DMS114 treated with DMSO at 0.1 percent for 48 hours (cell line): ENCODE measurements around the gene CAMKMT.
A peak's percentile ranks its signal among the peaks of the same experiment; 100 is the strongest.

Experiments used
- DNase-seq: peaks from one replicate; lab custom pipeline; 2025; ENCODE audit not compliant: unreplicated experiment; lab: John Stamatoyannopoulos, UW

CAMKMT gene

DNA sequence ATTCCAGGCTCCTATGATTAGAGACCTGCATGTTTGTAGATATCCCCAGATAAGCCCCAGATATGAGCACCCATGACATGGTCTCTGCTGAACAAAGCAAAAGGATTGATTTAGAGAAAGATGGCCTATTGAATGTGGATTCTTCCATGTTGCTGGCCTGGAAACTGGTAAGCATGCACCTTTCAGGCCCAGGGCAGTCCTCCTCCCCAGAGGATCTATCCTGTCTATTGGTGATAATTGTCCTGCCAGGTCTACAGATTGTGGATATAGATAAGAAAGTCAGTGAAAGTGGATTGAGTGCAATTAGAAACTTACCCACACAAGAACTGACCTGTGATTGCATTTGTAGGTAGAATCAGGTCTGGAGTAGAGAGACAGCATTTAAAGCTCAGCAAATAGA, 322.8 kb downstream of the CAMKMT start:
- no peak for DNase-seq

DNA sequence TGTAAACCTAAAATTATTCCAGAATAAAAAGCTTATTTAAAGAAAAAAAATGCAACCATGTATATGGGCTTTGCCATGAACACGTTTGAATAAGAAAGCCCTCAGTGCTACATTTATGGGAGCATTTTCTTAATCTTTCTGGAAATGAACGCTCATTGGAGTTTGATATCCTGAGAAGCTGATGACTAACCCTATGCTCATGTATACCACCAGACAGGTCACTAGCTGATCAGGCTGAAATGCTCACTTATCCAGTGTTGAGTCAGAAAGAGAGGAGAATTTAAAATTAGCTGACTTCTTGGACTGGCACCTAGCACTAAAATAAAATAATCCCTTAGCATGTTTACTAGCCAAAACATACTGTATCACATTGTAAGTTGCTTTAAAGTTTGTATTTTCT, 324.8 kb downstream of the CAMKMT start:
- DNase-seq = no peak

DNA sequence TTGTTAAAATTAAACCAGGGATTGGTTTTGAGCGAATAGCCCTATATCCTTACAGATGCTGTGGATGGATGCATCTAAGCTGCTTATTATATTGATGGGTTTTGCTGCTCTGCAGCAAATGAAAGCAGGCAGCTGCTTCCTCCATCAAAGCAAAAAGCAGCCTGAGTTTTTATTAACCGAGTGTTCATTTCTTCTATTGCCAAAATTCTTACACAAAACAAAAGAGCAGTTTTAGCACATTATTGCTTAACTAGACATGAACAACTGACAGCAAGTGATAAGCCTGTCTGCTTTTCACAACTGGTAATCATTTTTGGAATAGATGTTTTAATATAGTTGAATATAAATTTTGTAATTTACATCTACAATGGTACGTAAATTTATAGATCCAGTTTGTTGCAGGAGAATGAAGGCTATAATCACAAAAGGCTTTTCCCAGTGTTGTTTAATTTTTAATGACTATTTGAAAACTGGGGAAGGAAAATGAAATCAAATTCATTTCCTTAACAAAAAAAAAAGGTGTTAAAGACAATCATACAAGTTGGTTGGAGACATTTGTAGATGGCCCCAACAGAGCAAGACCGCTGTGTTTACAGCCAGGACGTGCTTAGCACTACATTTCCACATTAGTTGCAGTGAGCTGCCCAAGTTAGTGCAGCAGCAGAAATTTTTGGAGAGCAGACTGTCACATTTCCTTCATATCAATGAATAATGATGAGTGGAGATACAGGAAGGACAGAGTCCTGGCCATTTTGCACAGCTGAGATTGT, 326.1 kb downstream of the CAMKMT start:
- DNase-seq = no peak

DNA sequence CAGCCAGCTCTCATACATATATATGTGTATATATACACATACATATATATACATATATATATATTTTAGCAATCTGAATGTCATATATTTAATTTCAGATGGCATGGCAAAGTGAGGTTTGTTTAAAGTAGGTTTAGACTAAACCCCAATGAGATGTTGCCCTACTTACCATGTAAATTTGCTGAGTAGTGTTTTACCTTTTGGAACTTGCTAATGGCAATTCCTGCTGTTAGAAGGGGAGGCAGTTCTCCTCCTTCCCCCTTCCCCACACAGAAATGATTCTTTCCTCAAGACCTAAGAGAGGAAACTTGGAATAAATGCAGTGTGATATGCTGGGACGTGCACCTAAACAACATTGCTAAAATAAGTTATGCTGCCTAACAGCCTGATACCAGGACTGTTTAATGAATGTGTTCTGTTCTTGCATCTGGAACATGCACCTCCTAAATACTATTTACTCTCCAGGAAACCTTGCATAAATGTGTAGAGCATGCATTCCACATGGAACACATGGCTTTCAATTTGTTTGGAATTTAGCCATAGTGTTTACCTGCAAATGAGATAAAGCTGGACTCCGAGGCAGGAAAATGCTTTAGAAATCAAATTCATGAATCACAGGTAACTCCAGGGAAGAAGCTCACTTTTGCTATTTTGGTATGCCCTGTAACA, 326.8 kb downstream of the CAMKMT start:
- DNase-seq = no peak

DNA sequence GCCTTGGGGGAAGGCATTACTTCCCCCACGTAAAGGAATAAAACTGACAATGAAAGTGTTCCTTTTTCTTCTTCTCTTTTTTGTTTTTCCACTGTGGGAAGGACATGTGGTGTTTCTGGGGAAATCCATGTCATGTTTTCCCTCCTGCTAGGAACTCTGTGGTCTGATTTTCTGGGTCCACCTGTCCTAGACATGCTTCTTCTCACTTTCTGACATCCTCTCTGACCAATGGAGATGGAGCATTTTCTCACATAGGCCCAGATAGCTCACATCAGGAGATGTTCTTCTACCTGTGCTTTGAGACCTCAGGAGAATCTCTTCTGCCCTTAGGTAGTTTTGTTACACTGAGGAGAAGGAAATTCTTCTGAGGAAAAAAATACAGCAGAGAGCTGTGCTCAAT, 327.8 kb downstream of the CAMKMT start:
- DNase-seq = no peak

DNA sequence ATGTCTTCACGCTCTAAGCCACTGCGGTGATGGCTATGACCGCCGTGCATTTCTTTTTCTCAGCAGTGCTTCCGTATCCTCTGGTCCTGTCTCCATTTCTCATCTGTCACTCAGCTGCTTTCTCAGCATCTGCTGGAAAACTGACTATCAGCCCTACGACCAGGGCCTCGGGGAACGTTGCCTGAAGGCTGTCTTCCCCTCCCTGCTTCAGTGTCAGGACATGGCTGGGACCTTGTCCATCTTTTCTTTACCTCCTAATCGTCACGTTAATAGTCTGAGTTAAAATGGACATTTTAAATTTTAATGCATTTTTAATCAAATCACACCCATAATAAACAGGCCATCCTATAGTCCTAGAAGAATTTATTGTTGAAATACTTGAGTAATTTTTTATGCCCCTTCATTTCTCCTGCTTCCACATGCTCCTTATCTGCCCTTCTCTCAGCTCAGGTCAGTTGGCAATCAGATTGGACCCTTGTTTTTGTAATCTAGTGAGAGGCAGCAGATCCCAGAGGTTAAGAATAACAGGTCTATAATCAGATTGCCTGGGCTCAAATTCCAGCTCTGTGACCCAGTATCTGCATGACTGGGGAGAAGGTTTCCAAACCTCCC, 329.5 kb downstream of the CAMKMT start:
- no peak for DNase-seq

DNA sequence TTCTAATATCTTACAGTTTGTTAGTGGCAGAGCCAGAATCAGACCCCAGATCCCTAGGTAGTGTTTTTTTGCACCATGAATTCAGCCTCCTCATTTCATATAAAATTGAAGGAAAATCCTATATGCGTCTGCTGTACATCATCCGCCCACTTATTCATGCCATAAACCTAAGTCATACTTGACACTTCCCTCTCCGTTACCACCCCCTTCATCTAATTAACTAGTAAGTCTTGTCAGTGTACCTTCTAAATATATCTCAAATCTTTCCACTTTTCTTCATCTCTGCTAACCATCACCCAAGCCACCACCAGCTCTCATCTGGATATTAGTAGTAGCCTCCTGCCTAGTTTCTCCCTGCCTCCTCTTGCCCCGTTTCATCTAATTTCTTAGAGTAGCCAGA, 331.1 kb downstream of the CAMKMT start:
- no peak for DNase-seq

DNA sequence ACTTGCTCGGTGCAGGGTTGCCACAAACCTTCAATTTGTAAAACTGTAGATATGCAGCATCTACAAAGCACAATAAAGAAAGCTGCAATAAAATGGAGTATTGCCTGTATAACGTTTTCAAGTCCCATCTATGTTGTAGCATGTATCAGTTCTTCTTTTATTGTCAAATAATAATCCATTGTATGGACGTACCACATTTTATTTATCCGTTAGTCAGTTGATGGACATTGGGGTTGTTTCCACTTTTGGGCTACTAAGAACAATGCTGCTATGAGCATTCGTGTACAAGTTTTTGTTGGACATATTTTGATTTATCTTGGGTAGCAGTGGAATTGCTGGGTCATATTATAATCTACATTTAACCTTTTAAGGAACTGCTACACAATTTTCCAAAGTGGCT, 339.1 kb downstream of the CAMKMT start:
- no peak for DNase-seq

DNA sequence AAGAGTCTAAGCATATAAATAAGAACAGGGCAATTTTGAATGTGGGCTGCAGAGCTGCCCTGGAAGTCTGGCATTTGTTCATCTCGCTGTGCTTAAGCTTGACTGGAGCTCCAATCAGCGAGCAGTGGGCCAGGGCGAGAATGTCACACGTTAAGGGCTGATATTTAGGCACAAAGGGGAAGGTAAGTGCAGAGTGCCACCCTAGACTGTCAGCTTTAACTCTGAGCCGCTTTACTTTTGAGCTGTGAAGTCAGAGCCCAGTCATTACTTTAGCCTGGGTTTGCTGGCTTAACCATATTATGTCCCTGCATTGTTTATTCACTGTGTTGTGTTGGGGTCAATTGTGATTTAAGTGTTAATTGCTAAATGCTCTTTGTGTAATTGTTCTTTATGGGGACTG, 343.6 kb downstream of the CAMKMT start:
- DNase-seq = no peak

DNA sequence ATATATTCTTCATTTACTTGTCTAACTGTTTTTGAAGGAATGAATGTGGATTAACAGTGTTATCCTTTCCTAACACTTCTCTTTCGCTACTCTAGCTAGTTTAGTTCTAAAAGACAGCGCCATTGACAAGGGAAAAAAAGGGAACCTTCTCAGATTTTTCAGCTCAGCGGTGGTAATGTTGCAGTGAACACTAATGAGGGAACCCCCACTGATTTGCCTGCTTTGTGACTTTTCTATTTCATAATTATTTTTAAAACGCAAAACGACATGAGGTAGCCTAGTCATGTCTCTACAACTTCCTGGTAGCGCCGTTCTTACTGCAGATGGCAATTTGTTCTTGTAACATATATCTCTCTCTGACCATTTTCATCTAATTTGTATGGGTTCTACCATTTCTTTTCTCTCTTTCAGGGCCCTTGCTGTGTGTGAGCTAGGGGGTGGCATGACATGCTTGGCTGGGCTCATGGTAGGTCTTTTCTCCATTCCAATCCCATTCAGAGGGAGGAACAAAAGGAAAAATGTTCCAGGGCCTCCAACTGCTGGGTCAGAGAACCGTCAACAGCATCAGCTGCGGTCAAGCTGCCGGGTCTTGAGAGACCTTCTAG, 344.2 kb downstream of the CAMKMT start:
- DNase-seq = no peak

DNA sequence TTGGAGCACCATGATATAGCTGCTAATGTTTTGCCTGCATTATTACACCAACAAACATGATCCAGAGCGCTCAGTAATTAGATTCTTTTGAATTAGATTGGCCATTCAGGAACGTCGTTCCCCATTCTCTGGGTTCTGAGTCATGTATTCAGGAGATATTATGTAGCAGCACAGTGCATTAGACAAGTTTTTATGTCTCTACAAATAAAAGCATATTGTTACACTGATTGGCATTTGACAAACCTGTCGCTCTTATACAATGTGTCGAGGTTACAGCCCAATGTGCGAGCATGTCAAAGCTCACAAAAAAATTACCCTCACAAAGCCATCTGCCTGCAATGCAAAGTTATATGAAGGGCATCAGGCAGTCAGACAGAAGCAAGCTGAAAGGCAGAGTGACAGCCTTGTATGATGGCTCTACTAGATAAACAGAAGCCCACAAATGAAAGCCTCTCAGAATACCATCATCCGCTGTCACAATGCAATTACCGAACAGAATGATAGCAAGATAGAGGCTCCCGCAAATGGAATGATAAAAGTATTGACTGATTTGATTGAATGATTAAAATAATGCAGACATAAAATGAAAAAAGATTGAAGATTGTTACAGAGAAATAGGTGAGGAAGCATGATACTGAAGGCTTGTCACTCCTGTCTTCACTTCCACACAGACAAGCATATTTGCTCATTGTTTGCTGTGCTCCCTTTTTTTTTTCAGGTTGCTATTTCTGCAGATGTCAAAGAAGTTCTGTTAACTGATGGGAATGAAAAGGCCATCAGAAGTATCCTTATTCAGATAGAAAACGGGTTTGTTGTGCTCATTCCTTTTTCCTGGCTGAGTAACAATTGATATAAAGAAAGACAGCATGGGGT, 345.2 kb downstream of the CAMKMT start:
- no peak for DNase-seq

DNA sequence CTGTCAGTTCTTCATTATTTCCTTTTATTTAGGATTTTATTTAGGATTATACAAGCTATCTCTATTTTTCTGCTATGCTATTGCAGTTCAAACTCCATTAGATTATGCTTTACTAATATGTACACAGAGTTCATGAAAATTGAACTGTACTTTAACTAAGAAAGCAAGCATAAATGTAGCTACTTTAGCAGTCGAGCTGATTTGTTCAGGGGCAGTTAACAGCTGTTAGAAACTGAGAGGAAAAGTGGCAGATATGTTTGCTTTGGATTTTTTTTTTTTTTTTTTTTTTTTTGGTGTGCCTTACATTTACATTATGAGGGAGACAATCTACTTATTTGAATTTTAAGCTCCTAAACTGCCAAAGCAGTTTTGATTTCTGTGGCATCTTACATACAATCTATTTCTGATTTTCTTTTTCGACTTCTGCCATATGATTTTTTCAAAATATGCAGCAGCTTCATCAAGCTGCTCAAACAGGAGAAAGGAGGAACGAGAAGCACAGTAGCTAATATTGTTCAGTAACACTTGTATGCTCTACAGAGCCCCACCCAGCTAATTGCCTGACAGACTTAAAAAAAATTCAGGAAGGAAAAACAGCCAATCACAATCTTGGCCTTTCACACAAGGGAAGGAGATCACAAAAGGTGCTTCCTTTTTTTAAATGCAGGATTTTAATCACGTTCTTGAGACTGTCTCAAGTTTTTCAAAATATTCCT, 346.4 kb downstream of the CAMKMT start:
- DNase-seq = no peak

DNA sequence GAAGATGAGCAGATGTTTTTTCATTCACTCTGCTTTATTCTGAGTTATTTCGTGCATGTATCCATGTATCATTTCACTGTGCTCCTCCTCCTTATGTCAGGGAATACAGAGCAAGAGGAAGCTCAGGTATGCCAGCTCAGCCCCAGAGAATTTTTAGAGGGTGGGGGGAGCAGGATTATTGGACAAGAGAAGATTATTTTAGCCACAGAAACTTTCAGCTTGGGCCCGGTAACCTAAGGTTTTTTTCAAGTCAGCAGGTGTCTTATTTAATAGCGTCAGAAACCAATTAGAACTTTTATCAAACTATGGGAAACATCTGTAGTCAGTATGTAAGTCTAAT, 346.9 kb downstream of the CAMKMT start:
- DNase-seq = no peak

DNA sequence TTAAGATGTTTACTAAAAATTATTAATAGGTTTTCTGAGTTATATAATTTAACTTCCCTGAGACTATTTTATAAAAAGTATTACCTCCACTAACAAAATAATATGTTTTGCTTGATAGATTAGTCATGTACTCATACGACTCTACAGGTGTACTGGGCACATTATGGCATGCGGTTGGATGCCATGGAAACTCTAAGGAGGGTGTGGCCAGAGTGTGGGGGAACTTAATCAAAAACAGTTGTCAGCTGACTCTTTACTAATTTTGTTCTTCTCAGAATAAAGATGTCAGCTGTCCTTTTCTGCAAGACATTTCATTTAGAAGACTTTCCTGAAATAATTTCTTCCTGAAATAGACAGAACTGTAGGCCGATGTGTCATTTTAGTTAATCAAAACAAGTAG, 351.4 kb downstream of the CAMKMT start:
- DNase-seq = no peak

DNA sequence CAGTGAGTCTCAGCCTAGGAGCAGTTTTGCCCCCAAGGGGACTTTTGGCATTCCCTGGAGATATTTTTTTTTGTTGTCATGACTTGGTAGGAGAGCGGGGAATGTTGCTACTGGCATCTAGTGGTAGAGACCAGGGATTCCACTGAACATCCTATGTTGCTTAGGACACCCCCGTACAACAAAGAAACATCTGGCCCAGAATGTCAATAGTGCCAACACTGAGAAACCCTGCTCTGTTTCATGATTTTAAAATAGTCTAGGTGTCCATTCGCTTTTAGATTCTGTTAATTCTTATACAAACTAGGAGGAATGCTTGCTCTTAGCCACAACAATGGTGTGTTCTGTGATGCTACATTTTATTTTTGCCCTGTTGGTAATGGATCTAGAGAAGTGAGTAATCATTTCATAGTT, 353.9 kb downstream of the CAMKMT start:
- peak; percentile 51 for DNase-seq

DNA sequence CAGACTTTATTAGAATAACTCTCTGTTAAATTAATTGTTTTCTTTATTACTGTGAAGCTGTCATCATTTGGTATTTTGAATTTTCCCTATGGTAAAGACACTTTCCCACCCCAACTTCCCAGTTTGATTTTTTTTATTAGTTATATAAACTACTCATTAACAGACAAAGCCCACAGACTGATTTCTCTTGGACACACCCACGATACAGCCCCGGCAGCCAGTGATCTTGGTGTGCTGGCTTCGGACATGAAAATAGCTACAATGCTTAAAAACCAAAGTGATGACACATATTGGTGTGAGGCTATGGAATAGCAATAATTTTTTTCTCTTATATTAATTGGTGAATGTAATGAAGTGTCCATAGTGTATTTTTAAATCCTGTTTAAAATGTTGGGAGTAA, 354.4 kb downstream of the CAMKMT start:
- DNase-seq = no peak

DNA sequence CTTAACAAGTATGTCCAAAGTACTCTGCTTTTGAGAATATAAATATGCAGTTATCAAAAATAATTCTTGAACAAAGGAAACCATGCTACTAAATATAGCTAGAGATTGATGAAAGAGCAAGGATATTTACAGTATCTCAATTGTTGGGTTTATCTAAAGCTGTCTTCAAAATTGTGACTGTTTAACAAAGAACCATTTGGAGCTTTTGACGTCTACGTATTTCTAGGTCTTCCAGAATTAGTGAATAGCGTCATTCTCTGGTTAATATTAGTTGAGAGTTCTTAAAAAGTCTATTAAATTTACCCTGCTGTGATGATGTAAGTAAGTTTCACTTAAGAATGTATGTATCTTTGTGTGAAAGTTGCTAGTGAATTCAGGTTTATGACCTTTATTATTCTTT, 356.7 kb downstream of the CAMKMT start:
- DNase-seq = no peak

DNA sequence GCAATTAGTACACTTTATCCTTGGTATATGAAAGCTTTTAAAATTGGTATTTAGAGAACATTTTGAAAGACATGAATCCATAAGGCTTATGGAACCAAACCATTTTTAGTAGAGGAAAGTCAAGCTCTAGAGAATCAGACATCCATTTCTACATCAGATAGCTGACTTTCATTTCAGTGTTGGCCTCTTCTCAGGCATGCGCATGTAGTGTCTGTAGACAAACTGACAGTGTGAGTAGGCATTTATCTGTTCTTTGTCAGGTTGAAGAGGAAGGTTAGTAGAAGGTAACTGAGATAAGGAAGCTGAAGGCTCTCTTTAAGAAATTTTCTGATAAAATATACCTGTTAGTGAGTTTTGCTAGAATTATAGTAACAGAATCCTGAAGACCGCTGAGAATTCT, 357.8 kb downstream of the CAMKMT start:
- no peak for DNase-seq

DNA sequence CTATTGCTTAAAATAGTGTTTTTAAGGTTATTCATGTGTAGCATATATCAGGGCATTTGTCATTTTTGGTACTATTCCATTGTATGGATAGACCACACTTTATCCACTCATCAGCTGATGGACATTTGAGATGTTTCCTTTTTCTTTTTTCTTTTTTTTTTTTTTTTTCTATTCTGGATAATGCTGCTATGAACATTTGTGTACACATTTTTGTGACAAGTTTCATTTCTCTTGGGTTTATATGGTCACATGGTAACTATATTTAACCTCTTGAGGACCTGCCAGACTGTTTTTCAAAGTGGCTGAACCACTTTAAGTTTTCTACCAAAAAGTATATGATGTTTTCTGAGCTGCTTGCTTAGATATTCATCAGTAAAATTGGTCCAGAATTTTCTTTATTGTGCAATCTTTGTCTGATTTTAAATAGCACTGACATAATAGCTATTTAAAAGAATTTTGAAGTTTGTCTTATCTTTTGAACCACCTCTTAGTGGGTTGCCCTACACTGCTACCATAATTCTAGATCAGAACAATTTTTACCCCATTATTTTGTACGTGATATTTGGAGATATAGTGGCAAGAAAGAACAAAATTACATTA, 360.4 kb downstream of the CAMKMT start:
- no peak for DNase-seq

DNA sequence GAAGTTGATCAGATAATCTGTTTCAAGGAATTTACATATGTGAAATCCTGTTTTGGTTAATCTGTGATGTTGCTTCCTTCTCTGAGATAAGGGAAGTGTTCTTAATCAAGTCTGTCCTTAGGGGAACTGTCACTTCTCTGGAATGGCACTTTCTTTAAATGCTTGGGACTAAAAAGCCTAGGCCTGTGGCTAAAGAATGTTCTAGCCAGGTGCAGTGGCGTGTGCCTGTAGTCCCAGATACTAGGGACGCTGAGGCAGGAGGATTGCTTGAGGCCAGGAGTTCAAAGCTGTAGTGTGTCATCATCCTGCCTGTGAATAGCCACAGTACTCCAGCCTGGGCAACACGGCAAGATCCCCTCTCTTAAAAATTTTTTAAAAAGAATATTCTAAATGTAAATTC, 362.2 kb downstream of the CAMKMT start:
- no peak for DNase-seq
